ENCODE data around the gene CLCA1. TPM values are rescaled to one million over a fixed set of nuclear protein-coding genes. Genes with fewer than 3 reads are reported as not detected.

CLCA1 gene
- total RNA-seq, 1 experiment from 2014 or later = not detected

- TF ChIP-seq, protein P1, sequence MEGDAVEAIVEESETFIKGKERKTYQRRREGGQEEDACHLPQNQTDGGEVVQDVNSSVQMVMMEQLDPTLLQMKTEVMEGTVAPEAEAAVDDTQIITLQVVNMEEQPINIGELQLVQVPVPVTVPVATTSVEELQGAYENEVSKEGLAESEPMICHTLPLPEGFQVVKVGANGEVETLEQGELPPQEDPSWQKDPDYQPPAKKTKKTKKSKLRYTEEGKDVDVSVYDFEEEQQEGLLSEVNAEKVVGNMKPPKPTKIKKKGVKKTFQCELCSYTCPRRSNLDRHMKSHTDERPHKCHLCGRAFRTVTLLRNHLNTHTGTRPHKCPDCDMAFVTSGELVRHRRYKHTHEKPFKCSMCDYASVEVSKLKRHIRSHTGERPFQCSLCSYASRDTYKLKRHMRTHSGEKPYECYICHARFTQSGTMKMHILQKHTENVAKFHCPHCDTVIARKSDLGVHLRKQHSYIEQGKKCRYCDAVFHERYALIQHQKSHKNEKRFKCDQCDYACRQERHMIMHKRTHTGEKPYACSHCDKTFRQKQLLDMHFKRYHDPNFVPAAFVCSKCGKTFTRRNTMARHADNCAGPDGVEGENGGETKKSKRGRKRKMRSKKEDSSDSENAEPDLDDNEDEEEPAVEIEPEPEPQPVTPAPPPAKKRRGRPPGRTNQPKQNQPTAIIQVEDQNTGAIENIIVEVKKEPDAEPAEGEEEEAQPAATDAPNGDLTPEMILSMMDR (conservative IDR thresholded peaks at IDR 0.05) = no peak
- no peaks in the 10 kb centered on the region for H3K79me1 ChIP-seq (ENCODE audit: insufficient read depth, low read depth, low read length, poor library complexity, severe bottlenecking)
- no peaks in the 10 kb centered on the region for H3K79me2 ChIP-seq (ENCODE audit: insufficient read depth, low read length)
- no peaks in the 10 kb centered on the region for H3K23me2 ChIP-seq (ENCODE audit: insufficient read length, low read depth, low read length, poor library complexity, severe bottlenecking)
- Mint-ChIP-seq H3K4me3 (no peak overlapping the region), H3K9me3 (peaks cover 3 to 4% of the 10 kb centered on the region in 2 experiments; a peak in 2 of 5 replicates), H3K27ac (no peak overlapping the region), H3K36me3 (ENCODE audit: insufficient read depth in 1 of 3, low read depth in 3 of 3) (peaks cover 0 to 5% (median 0%) of the 10 kb centered on the region in 3 experiments; a peak in 1 of 7 replicates), H3K27me3 (ENCODE audit: low read depth) (no peaks in the 10 kb centered on the region), H3K4me1 (0 out of 4 replicates have a peak, but pooled peaks cover 0 to 2% of the 10 kb centered on the region in 2 experiments)
- H3K27me3 ChIP-seq (ENCODE audit: insufficient read depth, low read length) = no peaks in the 10 kb centered on the region
- no peak overlapping the region for H3K56ac ChIP-seq (ENCODE audit: insufficient read length, low read depth, low read length)
- H2BK15ac ChIP-seq (ENCODE audit: low read depth, low read length) = no peak overlapping the region
- no peak overlapping the region for H3K4me2 ChIP-seq (ENCODE audit: insufficient read depth, insufficient read length, low read length)
- H2BK120ac ChIP-seq (ENCODE audit: low read depth, low read length, poor library complexity, severe bottlenecking) = no peak overlapping the region
- H2BK12ac ChIP-seq (ENCODE audit: insufficient read length, low read depth, low read length) = no peak overlapping the region
- no peak overlapping the region for H4K5ac ChIP-seq (ENCODE audit: insufficient read length, low read depth, low read length)
- no peak overlapping the region for H2AFZ ChIP-seq (ENCODE audit: low read length)
- H4K20me1 ChIP-seq (ENCODE audit: control insufficient read depth, insufficient read depth, insufficient read length) = no peaks in the 10 kb centered on the region
- no peak overlapping the region for H3K23ac ChIP-seq (ENCODE audit: insufficient read length, low read depth, low read length)
- no peaks in the 10 kb centered on the region for H3K4me1 ChIP-seq (ENCODE audit: insufficient read depth, low read length)
- no peak overlapping the region for H2BK5ac ChIP-seq (ENCODE audit: insufficient read length, low read length)
- H2AK5ac ChIP-seq (ENCODE audit: insufficient read length, low read length) = no peak overlapping the region
- no peak overlapping the region for H3T11ph ChIP-seq (ENCODE audit: low read length)
- H4K91ac ChIP-seq (ENCODE audit: insufficient read length, low read depth, low read length) = no peak overlapping the region
- no peak overlapping the region for H3K27ac ChIP-seq (ENCODE audit: insufficient read length, low read depth, low read length)
- H3K9me3 ChIP-seq (ENCODE audit: control insufficient read depth, low read depth, low read length) = no peaks in the 10 kb centered on the region
- DNase-seq = no peak
- H3K18ac ChIP-seq (ENCODE audit: insufficient read length, low read depth, low read length) = no peak overlapping the region
- no peak overlapping the region for H4K8ac ChIP-seq (replicated peaks; ENCODE audit: insufficient read length, low read depth, low read length)
- no CpG with 5 or more reads among the region's 3 CpGs for WGBS (ENCODE audit: extremely low coverage, insufficient read length, low lambda C conversion rate)
- no peak overlapping the region for H3K14ac ChIP-seq (ENCODE audit: insufficient read depth, low read length)
- no peak overlapping the region for H2BK20ac ChIP-seq (ENCODE audit: low read depth, low read length, poor library complexity, severe bottlenecking)
- H3K4ac ChIP-seq (ENCODE audit: low read depth, low read length) = no peak overlapping the region
- H3K9ac ChIP-seq (ENCODE audit: extremely low read depth, insufficient read length, low read length) = no peak overlapping the region
Measured at GRCh38 chr1:86530211-86530845, 61.6 kb downstream of the CLCA1 start.

All from H9 (cell line).